Measurements from ENCODE around the gene CMC1. TPM values are rescaled to one million over a fixed set of nuclear protein-coding genes. Genes with fewer than 3 reads are reported as not detected.
A peak's percentile ranks its signal among the peaks of the same experiment; 100 is the strongest.
"Not testable (repeated sequence)": the region's sequence is repeated elsewhere in the genome, so short reads cannot be mapped to it uniquely, and the experiment has no call there.

CMC1 gene
- total RNA-seq, 1 experiment from 2014 or later, result 13.7 TPM

DNA sequence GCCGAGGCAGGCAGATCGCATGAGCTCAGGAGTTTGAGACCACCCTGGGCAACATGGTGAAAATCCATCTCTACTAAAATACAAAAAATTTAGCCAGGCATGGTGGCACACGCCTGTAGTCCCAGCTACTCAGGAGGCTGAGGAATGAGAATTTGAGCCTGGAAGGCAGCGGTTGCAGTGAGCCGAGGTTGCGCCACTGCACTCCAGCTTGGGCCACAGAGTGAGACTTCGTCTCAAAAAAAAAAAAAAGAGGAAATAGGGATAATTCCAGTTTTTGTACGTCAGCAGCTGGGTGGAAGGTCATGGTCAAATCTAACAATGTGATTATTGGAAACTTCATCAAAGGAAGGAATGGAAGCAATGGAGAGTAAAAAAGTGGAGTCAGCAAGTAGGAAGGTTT lies 3.1 kb downstream of the CMC1 start:
- DNase-seq (ENCODE audit: low spot score), result no peak

DNA sequence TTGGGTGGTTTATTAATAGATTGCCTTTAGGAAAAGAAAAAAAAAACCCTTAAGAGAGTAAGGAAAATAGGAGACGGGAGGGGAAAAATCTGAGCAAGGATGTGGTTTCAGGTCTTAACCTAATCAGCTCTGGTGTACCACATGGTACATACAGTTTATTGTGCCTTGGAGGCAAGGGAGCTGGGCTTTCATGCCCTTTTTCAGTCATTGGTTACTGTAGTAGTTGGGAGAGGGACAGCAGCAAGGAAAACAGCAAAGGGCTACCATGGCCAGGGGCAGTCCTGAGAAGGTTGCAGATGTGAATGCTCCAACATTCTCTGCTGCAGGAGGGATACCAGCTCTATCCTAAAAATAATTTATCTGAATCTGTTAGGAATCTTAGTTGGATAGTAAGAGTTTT lies 5.9 kb downstream of the CMC1 start:
- peak; percentile 22 for DNase-seq (ENCODE audit: low spot score)

DNA sequence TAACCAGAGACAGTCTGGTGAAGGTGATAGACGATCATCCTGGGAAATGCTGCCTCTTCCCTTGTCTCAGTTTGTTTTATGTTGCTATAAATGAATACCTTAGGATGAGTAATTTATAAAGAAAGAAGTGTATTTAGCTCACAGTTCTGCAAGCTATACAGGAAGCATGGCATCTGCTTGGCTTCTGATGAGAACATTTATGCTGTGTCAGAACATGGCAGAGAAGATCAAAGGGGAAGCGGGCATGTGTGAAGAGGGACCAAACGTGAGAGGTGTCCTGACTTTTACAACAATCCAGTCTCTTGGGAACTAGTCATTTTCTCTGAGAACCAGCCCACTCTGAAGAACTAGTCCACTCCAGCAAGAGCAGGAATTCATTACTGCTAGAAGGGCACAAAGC lies 9.6 kb downstream of the CMC1 start:
- no peak for DNase-seq (ENCODE audit: low spot score)

DNA sequence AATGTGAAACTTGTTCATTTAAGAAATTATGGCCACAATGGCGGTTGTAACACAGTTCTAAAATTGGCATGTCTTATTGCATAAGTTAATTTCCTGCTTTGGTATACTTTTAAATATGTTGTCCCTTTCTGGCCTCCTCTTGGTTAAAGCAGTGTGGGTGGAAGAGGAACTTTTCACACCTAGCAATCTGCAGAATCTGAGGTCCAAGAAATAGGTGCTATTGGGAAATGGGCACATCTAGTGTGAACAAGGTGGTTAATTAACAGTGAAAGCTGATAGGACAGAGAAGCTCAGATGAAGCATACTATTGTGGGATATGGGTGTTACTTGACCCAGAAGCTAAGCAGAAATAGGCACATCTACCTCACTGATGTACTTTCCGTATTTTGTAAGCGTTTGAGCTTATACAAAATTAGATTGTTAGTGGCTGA lies 10.6 kb downstream of the CMC1 start:
- DNase-seq (ENCODE audit: low spot score), result no peak

DNA sequence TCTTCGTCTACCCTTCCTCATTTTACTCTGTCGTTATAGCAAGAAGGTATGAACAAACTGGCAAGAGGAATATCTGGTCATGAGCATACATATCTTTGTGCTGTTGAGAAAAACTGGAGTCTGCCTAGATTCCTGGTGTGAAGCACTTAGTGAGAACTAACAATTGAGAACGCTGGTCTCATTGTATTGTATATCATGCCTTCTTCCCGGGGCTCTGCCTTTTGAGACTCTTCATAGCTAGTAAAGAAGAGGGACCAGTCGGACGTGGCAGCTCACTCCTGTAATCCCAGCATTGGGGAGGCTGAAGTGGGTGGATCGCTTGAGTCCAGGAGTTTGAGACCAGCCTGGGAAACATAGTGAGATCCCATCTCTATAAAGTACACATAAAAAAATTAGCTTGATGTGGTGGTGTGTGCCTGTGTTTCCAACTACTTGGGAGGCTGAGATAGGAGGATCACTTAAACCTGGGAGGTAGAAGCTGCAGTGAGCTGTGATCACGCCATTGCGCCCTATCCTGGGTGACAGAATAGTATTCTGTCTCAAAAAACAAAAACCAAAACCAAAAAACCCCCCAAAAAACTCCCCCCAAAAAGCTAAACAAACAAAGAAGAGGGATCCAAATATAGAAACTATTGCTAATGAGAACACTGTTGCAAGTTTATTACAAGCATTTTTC lies 11.8 kb downstream of the CMC1 start:
- DNase-seq (ENCODE audit: low spot score), result no peak

DNA sequence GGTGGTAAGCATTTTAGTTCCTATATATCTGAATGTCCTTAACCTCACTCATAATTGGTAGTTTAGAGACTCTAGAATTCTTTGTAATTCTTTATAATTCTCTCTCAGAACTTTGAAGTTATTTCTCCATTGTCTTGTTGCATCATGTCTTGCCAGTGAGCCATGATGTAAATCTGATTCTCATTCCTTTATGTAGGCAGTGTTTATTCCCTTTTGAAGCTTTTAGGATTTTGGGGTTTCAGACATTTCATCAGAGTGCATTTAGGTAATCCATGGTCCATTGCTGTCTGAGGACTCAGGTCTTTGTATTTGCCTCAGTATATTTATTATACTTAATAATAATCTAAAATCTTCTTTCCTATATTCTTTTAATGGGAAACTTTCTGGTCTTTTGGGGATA lies 20.6 kb downstream of the CMC1 start:
- no peak for DNase-seq (ENCODE audit: low spot score)

DNA sequence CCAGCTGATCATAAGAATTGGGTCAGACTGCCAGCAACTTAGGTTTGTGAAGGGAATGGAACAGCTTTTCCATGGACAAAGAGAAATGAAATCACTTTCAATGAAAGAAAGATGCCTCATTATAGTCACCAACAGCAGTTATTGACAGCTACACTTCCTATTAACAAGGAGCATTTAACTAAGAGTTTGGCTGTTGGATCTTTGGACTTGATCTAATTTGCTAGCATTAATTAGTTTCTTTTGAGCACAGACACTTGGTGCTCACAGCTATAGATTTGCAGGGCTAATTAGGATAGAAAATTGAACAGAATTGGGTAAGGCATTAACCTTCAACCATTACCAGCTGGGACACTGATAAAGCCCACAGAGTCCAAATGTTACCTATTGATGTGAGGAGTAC lies 24.2 kb downstream of the CMC1 start:
- DNase-seq (ENCODE audit: low spot score), result no peak

DNA sequence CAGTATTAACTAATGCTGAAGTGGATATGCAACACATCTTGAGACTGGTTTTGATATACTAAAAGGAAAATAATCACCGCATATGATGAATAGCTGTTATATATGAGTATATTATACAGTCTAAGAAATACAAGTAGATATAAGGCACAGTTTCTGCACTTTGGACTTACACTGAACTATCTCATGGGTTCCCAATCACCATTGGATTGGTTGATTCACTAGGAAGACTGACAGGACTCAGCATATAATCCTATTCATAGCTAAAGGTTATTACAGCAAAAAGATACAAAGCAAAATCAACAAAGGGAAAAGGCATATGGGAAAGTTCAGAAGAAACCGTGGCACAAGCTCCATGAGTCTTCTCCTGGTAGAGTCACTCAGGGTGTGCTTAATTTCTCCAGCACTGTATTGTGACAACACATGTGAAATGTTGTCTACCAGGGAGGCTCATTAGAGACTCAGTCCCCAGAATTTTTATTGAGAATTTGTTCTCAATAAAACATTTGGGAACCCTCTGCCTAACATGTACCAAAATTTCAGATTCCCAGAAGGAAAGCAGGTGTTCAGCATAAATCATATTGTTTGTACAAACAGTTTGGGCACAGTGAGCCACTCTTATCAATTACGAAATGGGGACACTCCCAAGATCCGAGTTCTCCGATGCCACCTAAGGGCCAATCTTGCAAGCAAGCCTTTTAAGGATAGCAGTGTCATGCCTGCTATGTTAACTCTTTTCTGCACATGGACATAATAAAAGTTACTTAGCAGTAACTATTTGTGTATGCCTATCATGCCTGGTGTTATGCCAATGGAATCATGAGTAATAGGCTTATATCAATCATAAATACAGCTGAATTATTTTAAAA lies 26.8 kb downstream of the CMC1 start:
- no peak for DNase-seq (ENCODE audit: low spot score)

DNA sequence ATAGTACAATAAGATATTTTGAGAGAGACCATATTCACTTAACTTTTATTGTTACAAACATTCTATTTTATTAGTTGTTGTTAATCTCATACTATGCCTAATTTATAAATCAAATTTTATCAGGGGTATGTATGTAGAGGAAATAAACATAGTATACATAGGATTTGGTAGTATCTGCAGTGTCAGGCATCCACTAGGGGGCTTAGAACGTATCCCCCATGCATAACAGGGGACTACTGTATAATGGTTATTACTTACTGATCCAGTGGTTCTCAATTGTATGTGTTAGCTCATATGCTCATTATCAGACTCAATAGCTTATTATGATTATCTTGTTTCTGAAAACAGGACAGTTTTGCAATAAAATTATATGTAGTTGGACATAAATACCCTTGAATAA lies 27.6 kb downstream of the CMC1 start:
- no peak for DNase-seq (ENCODE audit: low spot score)

DNA sequence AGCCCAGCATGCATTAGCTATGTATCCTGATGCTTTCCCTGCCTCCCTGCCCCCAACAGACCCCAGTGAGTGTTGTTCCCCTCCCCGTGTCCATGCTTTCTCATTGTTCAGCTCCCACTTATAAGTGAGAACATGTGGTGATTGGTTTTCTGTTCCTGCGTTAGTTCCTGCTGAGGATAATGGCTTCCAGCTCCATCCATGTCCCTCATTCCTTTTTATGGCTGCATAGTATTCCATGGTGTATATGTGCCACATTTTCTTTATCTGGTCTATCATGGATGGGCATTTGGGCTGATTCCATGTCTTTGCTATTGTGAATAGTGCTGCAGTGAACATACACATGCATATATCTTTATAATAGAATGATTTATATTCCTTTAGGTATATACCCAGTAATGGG lies 28.5 kb downstream of the CMC1 start:
- not testable (repeated sequence) for DNase-seq (ENCODE audit: low spot score)

DNA sequence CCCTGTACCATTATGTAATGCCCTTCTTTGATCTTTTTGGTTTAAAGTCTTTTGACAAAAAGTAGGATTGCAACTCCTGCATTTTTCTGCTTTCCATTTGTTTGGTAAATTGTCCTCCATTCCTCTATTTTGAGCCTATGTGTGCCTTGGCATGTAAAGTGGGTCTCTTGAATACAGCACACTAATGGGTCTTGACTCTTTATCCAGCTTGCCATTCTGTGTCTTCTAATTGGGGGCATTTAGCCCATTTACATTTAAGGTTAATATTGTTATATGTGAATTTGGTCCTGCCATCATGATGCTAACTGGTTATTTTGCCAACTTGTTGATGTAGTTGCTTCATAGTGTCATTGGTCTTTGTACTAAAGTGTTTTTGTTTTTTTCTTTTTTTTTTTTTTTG lies 32.4 kb downstream of the CMC1 start:
- DNase-seq (ENCODE audit: low spot score), result no peak

DNA sequence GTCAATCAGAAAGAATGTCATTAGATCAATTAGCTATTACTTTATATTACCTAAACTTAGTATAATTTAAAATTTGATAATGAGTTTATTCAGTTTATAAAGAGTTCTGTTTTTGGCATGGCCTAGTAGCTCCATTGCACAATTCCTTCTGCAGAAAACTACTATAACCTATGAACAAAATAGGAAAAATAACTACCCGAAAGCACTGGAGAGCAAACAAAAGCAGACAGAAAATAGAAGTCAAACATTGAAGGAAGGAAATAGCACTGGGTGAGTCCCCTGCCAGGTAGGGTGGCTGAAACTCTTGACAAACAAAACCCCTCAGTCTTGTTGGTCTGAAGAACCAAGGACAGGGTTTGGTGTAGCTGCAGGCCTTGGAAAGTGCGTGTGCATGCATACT lies 37.5 kb downstream of the CMC1 start:
- no peak for DNase-seq (ENCODE audit: low spot score)

DNA sequence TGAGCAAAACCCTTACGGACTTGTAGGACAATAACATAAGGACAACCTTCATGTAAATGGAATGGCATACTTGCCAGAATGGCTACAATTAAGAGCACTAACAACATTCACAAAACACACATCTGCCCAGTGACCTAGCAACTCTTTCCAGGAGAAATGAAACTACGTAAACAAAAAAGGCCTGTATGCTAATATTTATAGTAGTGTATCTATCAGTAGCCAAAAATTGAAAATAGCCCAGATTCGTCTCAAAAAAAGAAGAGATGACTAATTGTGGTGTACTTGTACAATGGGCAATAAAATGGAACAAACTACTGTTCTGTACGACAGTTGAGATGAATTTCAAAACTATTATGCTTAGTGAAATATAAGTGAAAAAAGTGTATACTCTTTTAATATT lies 38.4 kb downstream of the CMC1 start:
- no peak for DNase-seq (ENCODE audit: low spot score)

DNA sequence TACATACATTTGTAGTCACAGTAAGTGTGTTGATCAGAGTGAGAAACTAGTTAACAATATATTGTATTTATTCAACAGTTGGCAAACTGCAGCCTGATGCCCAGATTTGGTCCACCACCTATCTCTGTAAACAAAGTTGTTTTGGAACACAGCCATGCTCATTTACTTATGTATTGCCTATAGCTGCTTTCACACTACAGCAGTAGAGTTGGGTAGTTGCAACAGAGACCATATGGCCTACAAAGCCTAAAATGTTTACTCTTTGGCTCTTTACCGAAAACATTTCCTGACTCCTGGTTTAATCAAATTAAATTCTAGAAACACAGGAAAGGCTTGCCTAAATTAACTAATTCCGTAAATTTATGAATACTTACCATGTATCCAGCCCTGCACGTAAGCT lies 39.4 kb downstream of the CMC1 start:
- DNase-seq (ENCODE audit: low spot score), result no peak

DNA sequence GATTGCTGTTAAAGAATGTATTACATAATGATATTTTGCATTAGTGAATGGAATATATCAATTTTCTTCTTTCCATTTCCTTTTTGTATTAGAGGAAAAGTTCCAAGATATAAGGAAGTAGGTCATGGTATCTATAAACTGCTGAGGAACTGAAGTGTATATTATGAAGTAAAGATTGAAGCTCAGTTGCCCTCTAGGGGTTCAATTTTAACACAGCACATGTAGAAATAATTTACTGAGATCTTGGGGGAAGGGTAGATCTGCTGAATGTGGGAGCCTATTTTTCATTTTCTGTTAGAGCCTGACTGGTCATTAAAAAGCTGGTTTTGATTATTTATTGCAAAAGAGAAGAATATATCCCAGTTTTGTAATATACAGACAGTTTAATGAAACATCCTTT lies 45.2 kb downstream of the CMC1 start:
- DNase-seq (ENCODE audit: low spot score), result peak; percentile 23

DNA sequence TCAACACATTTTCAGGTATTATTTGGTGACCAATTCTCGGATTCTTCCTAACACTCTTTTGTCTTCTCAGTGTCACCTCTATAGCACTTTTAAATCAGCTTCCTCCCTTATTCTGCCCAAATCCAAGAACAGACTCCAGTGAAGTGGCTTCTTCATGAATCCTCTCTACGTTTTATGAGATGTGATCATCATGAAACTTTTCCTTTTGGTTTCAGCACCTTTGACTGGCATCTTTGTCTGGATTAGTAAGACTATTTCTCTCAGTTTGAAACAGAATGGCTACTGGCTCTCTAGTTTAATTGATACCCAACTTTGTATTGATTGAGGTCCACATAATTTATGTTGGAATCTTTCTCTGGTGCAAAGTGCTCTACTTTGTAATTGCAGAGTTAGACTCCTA lies 45.6 kb downstream of the CMC1 start:
- DNase-seq (ENCODE audit: low spot score), result no peak

DNA sequence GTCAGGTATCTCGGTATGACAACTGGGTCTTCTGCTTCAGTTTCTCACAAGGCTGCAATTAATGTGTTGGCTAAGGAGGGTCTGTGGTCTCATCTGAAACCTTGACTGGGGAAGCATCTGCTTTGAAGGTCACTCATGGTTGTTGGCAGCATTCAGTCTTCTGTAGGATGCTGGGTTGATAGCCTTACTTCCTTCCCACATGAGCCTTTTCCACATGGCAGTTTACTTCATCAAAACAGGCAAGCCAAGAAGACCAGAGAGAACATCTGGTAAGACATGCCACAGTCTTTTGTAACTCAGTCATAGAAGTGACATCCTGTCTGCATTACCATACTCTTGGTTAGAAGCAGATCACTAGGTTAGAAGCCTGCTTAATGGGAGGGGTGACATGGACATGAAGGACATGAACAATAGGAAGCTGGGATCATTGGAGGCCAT lies 49.5 kb downstream of the CMC1 start:
- DNase-seq (ENCODE audit: low spot score), result no peak

DNA sequence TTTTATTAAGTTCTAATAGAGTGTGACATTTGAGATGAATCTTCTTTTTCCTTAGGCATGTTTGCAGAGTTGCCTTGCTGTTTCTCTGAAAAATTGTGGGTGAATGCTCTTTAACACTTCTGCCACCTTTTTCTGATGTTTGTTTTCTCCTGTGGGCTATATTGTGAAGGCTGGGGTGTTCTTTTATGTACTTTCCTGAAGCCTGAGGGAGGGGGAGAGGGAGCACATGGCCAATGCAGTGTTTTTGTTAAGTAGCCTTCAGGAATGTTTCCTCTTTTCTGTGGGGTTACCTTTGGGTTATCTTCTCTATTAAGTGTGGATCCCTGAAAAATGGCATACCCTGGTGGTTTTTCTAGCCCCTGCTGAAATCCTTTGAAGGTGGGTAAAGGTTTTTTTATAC lies 50.2 kb downstream of the CMC1 start:
- no peak for DNase-seq (ENCODE audit: low spot score)

DNA sequence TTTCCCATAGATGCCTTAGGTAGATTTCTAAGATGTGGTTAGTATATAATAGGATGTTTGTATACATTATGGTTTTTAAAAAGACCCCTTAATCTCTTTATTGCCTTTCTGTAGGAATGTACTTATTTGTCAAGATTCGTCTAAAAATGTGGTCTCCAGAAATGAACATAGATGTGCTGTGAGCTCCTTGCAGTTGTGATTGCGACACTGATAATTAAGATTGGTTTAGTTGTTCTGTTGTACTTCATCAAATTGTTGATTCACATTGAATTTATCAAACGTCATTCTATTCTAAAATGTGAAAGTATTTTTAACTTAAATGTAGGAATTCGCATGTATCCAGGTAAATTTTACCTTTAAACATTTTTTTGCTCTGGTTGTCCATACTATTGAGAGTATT lies 51.2 kb downstream of the CMC1 start:
- DNase-seq (ENCODE audit: low spot score), result no peak

DNA sequence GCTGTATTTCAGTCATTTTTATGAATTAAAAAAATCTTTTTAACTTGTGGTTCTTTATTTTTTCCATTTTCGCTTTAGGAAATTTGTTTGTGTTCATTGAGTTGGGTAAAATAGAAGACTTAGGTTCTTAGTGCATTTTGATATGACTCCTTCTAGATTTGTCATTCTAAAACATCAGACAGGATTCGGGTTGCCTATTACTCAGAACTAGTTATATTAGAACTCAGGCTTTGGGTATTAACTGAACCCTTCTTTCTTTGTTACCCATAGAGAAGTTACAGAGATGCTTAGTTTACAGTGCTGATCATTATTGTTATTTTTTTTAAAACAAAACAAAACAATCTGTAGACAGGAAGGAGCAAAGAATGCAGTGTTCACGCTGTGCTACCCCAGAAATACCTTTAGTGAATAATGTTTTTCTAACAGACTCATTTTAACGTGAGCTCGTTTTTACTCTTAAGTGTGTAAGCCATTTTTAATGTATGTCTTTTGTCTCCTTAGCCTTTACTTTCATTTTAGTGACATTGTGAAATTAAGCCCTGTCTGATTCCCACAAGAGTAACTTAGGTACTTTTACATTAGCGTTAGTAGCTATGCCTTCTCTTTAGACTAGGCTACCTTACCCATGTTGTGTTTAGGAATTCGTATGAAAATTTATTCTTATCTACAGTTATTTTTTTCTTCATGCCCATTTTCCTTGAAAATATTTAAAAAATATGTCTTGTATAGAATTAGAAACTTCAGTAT lies 53.4 kb downstream of the CMC1 start:
- DNase-seq (ENCODE audit: low spot score), result no peak

DNA sequence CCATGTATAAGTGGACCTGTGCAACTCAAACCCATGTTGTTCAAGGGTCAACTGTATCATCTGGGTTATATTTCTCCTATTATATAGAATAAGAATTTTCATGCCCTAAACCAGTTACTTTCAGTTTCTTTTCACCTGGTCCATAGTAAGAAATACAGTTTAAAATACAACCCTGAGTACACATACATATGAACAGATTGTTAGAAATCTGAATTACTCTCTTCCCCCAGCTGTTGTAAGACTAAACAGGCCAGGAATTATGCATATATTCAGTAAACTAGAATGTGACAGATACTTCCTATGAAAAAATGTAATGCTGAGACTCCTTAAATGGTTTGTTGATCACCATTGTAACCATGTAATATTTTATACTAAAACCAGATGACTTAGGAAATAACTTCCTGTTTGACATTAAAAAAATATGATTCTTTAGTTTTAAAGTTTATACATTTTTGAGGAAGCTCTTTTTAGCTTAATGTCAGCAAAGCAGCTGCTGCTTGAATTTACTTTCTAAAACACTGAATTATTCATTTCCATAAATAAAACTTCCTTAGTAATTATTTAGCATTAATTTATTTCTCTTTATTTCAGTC lies 54.6 kb downstream of the CMC1 start:
- DNase-seq (ENCODE audit: low spot score), result no peak

DNA sequence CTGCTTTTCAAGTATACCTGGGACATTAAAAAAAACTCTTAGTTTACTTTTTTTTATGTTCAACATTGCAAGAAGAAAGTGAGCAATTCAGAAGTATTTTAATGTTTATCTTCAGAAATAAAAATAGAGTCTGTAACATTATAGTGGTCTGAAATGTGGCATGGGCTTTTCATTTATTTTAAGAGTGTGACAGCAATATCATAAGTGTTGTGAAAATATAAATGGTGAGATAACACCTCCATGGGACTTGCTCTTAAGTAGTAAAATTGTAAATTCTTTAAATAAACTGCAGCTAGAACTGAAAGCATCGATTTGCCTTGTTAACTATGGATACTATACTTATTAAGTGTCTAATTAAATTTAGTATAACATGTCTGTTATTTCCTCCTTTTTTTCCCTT lies 58.3 kb downstream of the CMC1 start:
- no peak for DNase-seq (ENCODE audit: low spot score)

Measured in H4 (cell line).